ENCODE measurements around the gene PROCA1. TPM values are rescaled to one million over a fixed set of nuclear protein-coding genes. Genes with fewer than 3 reads are reported as not detected.
A peak's percentile ranks its signal among the peaks of the same experiment; 100 is the strongest.
"Not testable (repeated sequence)": the region's sequence is repeated elsewhere in the genome, so short reads cannot be mapped to it uniquely, and the experiment has no call there.

PROCA1 gene
- polyA plus RNA-seq, 3 donors = 4.0 to 6.3 (median 5.2) TPM

DNA sequence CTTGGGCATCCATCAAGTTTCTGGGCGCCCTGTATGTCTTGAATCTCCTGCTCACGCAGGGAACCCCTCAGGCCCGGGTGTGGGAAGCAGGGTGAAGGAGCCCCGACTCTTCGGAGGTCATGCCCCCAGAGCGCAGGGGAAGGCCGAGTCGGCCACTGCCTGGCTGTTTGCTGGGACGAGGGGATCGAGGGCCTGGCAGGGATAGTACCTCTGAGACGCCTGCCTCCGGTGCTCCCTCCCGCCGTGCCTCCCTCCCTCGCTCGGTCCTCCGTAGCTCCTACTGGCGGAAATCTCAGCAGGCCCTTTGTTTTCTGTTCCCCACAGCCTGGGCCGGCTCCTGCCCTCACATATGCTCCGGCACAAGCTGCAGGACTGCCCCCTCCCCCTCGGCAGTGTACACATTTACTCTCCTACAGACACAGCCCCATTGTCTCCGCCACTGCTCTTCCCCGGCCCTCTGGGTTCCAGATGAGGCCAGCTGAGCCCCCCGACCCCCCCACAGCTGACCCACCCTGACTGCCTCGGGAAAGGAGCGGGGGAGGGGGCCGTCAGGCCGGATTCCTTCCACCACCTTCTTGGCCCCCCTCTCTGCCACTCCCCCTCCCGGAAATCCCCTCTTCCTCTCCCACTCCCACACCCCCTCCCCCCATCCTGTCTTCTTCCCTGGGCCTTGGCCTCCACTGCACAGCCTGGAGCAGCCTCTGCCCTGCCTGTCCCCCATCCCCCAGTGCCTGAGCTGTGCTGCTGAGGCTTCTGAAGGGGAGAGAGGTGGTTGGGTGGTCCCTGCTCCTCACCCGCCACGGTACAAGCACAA lies 33.5 kb upstream of the PROCA1 start:
- peak in 1 of 3 donors; percentile 65 for DNase-seq (ENCODE audit: low read depth in 3 of 3, low spot score in 2 of 3)

DNA sequence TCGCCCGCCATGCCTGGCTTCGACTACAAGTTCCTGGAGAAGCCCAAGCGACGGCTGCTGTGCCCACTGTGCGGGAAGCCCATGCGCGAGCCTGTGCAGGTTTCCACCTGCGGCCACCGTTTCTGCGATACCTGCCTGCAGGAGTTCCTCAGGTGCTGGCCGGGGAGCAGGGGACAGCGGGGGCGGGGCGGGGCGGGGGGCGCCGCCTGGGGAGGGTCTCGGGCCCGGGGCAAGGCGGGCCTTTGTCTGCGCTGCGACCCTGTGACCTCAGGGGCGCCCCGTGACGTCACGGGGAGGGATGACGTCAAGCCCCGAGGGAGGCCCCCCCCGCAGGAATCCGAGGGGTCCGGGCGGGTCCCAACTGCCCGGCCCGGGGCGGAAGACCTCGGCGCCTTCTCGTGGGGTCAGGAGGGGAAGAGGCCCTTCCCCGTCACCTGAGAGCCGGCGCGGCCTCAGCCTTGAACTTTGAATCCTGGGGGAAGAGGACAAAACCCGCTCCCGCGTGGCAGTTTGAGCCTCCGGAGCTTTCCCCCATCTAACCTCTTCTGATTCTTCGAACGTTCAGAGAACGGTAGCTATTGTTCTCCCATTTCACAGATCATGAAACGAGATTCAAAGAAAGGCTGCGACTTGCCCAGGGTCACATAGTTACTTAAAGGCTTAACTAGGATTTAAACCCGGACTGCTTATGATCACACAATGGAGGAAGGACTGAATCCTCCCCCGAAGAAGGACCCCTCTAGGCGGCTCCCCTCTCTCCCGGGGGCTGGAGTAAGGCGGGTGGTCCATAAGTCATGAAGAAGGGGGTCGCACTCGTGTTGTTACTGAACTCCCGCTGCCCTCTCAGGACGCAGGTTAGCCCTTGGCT lies 32.6 kb upstream of the PROCA1 start:
- DNase-seq (ENCODE audit: low read depth in 3 of 3, low spot score in 2 of 3) = no peak

DNA sequence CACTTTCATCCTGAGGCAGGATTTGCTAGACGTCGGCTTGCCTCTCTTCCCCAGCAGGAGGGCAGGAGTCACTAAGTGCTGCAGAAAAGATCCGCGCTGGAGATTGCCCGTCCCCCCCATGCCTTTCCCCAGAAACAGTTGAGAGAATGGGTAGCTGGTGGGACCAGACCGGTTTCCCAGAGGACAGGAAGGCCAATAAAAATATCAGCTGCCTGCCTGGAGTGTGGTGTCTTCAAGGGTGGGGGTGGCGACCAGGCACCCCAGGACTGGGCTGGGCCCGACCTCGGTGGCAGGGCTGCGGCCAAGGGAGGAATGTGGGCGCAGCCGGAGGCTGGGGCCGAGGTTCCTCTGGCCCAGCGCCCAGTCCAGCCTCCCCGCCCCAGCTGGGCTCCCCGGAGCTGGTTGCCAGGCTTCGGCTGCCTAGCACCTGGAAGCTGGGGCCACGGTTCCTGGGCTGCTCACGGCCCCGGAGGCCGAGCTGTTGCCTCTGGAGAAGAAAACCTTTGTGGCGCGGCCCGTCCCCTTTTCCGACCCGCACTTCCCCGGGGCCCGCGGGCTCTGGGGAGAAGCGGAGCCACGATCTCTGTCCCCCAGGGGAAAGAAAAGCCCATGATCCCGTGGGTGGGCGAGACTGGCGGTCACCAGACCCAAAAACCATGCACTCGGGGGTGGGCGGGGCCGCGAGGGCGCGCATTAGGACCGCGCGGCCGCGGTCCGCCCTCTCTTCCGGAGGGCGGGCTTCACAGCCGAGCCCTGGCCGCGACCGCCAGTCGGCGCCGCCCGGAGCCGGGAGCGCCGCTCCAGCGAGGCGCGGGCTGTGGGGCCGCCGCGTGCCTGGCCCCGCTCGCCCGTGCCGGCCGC lies 31.8 kb upstream of the PROCA1 start, which contains the start of gene TRAF4:
TRAF4 (plus strand) TSS at position 769 of the 861 bp plus-strand sequence. CDS start 102 bp downstream, outside the sequence.
- peak in 2 of 3 donors; percentile 76 to 81 for DNase-seq (ENCODE audit: low read depth in 3 of 3, low spot score in 2 of 3)

DNA sequence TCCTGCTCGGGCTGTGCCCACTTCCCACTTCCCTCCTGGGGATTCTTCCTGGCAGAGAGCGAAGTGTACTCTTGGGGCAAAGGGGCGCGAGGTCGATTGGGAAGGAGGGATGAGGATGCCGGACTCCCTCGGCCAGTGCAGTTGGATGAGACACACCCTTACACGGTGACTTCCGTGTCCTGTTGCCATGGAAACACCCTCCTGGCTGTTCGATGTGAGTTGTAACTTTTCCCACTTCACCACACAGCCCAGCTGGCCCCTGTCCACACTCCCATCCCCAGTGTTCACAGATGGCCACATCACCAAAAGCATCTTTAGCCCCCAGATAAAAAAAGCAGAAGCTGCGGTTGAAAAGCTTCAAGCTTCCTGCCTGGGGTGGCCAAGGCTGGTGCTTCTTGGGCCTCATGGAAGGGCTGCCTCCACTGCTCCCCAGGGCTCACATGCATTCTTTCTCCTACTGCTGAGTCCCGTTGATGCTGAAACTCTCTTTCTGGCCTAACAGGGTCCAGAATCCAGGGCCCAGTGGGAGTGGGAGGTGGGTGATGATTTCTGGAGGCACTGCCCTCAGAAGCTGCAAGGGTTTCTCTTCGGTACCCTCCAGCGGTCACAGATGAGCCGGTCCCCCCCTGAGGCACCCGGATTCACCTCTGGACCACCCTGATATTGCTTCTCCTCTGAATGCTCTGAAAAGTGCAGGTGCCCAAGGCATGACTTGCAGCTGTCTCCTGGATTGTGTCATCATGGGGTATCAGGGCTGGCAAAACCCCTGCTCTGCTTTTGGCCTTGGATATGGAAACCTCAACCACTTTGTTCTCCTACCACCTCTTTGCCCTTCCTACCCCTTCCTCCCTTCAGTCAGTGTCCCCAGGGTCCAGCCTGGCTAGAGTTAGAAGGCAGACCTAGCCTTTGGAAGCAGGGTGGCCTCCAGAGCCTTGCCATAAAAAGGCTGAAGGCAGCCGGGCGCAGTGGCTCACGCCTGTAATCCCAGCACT lies 30.0 kb upstream of the PROCA1 start:
- no peak for DNase-seq (ENCODE audit: low read depth in 3 of 3, low spot score in 2 of 3)

DNA sequence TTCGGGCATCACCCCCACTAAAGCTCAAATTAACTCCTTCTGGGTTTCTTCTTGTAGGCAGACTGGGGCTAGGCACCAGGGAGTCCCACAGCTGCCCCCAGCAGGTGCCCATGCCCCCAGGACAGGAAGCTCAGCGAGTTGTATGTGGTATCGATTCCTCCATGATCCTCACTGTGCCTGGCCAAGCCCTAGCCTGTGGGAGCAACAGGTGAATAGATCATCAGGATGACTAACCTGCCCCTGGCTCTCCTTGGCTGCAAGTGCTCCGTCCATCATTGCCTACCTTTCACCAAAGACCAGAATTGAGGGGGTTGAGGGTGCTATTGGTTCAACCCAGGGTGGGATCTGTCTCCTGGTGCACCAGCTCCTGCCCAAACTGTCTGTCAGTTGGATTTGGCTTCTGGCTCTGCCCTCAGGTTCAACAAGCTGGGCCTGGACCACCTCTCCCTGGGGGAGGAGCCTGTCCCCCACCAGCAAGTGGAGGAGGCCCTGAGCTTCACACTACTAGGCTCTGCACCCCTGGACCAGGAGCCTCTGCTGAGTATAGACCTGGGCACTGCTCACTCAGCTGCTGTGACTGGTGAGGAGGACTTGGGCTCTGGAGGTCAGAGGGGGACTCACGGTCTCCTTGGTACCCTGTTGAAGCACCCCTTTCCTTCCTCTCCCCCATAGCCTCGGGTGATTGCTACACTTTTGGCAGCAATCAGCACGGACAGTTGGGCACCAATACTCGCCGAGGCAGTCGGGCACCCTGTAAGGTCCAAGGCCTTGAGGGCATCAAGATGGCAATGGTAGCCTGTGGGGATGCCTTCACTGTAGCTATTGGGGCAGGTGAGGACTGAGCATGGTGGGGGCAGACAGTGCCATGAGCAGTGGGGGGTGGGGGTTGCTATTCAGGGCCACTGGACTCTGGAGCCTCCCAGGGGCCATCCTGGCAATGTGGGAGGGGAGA lies 29.0 kb upstream of the PROCA1 start:
- DNase-seq (ENCODE audit: low read depth in 3 of 3, low spot score in 2 of 3) = no peak

DNA sequence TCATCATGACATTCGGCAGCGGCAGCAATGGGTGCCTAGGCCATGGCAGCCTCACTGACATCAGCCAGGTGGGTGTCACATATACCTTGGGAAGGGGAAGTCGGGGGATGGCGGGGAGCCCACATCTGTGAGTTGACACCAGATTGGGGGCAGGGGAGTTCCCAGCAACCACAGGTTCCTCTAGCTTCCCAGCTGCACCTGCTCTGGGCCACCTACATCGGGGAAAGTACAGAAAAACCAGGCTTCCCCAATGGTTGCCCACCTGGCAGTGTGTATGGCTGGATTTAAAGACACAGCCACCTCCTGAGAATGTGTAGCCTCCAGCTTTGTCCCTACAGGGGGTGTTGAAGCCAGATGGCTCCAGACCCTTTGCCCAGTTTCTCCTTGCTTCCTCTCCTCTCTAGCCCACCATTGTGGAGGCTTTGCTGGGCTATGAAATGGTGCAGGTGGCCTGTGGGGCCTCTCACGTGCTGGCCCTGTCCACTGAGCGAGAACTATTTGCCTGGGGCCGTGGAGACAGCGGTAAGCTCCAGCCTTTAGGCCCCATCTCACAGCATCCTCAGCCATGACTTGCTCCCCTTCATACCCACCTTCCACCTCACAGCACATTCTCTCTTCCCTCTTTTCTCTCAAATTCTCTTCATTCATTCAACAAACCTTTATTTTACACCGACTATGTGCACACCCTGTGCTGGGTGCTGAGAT lies 27.1 kb upstream of the PROCA1 start:
- no peak for DNase-seq (ENCODE audit: low read depth in 3 of 3, low spot score in 2 of 3)

DNA sequence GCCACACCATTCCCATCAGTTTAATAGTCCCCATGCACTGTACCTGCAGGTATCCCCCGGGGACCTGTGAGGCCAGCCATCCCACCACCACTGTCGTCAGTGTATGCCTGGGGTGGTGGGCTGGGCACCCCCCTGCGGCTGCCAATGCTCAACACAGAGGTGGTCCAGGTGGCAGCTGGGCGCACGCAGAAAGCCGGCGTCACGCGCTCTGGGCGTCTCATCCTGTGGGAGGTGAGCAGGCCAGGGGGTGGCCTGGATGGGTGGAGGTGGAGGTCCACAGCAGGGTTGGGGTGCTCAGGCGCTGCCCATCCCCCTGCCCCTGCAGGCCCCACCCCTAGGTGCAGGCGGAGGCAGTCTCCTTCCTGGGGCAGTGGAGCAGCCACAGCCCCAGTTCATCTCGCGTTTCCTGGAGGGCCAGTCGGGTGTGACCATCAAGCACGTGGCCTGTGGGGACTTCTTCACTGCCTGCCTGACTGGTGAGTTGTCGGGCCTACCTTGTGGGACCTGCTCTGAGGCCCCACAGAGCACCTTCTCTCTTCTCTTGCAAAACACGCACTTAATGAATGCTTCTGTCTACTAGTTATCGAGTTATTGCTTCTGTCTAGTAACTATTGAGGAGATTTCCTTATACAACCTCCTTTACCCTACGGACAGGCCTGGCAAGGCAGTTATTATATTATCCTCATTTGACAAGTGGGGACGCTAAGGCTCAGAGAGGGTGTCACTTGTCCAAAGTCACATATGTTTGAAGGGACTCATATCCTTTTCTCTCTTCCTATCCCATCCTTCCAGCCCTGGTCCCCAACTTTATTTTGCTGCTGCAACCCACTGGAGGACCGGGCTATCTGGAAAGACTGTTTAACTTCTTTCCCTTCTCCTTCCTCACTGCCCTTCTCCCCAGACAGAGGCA lies 26.3 kb upstream of the PROCA1 start:
- DNase-seq (ENCODE audit: low read depth in 3 of 3, low spot score in 2 of 3) = no peak

DNA sequence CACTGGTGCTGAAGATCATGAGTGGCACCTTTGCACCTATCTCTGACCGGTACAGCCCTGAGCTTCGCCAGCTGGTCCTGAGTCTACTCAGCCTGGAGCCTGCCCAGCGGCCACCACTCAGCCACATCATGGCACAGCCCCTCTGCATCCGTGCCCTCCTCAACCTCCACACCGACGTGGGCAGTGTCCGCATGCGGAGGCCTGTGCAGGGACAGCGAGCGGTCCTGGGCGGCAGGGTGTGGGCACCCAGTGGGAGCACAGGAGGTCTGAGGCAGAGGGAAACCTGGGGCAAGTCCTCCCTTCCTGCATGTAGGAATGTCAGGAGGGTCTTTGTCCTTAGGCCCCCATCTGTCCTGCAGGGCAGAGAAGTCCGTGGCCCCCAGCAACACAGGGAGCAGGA lies 25.6 kb upstream of the PROCA1 start:
- no peak for DNase-seq (ENCODE audit: low read depth in 3 of 3, low spot score in 2 of 3)

DNA sequence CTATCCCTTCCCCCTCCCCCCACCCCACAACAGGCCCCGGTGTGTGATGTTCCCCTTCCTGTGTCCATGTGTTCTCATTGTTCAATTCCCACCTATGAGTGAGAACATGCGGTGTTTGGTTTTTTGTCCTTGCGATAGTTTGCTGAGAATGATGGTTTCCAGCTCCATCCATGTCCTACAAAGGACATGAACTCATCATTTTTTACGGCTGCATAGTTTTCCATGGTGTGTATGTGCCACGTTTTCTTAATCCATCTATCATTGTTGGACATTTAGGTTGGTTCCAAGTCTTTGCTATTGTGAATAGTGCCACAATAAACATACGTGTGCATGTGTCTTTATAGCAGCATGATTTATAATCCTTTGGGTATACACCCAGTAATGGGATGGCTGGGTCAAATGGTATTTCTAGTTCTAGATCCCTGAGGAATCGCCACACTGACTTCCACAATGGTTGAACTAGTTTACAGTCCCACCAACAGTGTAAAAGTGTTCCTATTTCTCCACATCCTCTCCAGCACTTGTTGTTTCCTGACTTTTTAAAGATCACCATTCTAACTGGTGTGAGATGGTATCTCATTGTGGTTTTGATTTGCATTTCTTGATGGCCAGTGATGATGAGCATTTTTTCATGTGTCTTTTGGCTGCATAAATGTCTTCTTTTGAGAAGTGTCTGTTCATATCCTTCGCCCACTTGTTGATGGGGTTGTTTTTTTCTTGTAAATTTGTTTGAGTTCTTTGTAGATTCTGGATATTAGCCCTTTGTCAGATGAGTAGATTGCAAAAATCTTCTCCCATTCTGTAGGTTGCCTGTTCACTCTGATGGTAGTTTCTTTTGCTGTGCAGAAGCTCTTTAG lies 24.5 kb upstream of the PROCA1 start:
- not testable (repeated sequence) for DNase-seq (ENCODE audit: low read depth in 3 of 3, low spot score in 2 of 3)

DNA sequence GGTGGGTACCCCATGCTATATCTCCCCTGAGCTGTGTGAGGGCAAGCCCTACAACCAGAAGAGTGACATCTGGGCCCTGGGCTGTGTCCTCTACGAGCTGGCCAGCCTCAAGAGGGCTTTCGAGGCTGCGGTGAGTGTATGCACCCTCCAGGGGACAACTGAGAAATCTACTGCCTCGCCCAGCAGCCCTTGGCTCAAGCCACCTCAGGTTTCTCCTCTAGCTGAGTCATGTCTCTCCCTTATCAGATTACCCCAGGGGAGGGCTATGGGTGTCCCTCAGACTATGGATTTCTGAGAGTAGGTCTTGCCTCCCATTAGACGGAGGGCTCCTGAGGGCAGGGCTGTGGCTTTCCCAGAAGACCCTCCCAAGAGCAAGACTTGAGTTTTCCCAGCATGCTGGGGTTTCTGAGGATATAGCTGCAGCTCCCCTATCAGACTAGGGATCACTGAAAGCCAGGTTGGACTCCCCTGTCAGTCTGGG lies 23.6 kb upstream of the PROCA1 start:
- DNase-seq (ENCODE audit: low read depth in 3 of 3, low spot score in 2 of 3) = no peak

DNA sequence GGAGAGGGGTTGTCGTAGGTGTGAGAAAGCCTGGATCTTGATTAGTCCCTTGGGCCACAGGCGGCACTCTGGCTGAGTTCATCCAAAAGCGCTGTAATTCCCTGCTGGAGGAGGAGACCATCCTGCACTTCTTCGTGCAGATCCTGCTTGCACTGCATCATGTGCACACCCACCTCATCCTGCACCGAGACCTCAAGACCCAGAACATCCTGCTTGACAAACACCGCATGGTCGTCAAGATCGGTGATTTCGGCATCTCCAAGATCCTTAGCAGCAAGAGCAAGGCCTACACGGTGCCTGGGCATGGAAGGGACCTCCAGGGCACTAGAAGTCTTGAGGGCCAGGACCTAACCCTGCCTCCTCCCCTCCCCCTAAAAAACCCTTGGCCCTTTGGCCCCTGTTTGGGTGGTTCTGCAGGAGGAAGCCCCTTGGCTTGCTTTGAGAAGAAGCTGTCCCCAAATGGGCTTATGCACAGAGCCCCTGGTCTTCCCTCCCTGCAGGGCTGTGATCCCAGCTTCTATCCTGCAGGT lies 23.1 kb upstream of the PROCA1 start:
- no peak for DNase-seq (ENCODE audit: low read depth in 3 of 3, low spot score in 2 of 3)

DNA sequence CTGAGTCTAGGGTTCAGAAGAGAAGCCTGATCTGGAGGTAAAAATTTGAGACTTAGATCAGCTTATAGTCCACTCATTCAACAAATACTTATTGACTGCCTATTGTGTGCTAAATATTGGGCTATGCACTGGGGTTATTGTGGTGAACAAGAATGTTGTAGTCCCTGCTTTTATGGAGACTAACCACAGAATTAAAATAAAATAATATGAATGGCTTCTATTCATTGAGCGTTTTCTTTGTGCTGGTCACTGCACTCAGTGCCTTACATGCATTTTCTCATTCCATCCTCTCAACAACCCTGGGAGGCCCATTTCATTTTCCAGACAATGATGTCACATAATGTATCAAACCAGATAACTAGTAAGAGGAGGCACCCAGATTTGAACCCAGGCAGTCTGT lies 21.7 kb upstream of the PROCA1 start:
- no peak for DNase-seq (ENCODE audit: low read depth in 3 of 3, low spot score in 2 of 3)

DNA sequence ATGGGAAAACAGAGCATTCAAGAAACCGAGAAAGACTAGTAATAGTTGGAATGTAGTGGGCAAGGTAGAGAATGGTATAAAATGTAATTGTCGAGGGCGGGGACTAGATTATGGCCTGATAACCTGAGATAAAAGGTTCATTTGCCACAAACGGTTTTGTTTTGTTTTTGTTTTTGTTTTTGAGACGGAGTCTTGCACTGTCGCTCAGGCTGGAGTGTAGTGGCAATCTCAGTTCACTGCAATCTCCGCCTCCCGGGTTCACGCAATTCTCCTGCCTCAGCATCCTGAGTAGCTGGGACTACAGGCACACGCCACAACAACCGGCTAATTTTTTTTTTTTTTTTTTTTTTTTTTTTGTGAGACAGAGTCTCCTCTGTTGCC lies 18.3 kb upstream of the PROCA1 start:
- DNase-seq (ENCODE audit: low read depth in 3 of 3, low spot score in 2 of 3) = no peak

DNA sequence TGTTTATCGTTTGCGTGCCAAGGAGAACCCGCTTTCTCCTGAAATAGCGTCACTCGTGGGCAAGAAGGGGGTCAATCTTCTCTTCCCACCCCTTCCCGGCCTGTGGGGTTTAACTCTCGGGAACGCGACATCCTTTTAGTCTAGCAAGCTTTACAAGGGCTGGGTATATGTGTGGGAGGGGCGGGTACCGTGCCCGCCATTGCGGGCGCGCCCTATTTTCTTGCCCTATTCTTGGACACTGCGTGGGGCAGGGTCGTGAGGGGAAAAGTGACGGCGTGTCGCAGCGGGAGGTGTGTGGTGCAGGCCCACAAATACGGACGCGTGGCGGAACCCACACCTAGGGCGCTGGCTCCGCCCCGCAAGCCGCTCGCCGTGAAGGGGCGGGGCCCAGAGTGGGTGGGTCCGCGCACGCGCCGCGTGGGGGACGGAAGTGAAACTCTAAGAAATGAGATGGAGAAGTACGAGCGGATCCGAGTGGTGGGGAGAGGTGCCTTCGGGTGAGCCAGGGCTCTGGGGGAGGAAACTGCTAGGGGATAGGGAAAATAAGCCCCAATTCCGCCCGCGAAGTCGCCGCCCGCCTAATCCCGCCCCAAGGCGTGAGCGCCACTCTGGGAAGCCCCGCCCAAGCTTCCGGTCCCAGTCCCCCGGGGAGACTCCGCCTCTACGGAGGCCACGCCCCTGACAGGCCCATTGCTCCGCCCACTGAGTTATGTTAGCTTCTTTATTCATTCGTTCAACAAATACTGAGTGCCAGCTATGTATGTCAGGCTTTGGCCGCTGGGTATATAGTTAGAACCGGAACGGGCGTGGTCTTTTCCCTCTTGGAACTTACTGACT lies 16.9 kb upstream of the PROCA1 start, which contains the start of gene NEK8:
NEK8 (plus strand) TSS at position 425 of the 837 bp plus-strand sequence; CDS start at position 451, 26 bp downstream.
- DNase-seq (ENCODE audit: low read depth in 3 of 3, low spot score in 2 of 3) = peak in 2 of 3 donors; percentile 85

Measured in right renal cortex interstitium (tissue), 3 donors.